Activated CD8-positive, alpha-beta T cell treated with anti-CD3 and anti-CD28 coated beads for 36 hours (primary cell): ENCODE data around the gene FRG1. TPM values are rescaled to one million over a fixed set of nuclear protein-coding genes. Genes with fewer than 3 reads are reported as not detected.
"Not testable (repeated sequence)": the region's sequence is repeated elsewhere in the genome, so short reads cannot be mapped to it uniquely, and the experiment has no call there.

Experiments
- ATAC-seq: fragments of 200-7000 bp; cut with Tn5 transposase; one replicate; pipeline ENCODE4 v1.10.0; 2021; ENCODE audit warnings: mild to moderate bottlenecking, moderate library complexity
- CTCF ChIA-PET: fragments of 350-600 bp; sonication (Branson Sonifier 250); formaldehyde crosslinking; loops from one replicate; lab custom pipeline; 2021; ENCODE audit warnings: antibody characterized with exemption; lab: Charles Lee
- POLR2A ChIA-PET: fragments of 350-600 bp; sonication (Branson Sonifier 250); formaldehyde crosslinking; loops from one replicate; lab custom pipeline; 2021; ENCODE audit warnings: antibody characterized with exemption; lab: Charles Lee
- DNase-seq: peaks from one replicate; pipeline ENCODE4 v3.0.0-alpha.2; 2020
- H3K27ac Mint-ChIP-seq: one replicate; pipeline ENCODE4 v1.8.0; 2021; ENCODE audit warnings: mild to moderate bottlenecking, mixed read lengths
- H3K27me3 Mint-ChIP-seq: one replicate; pipeline ENCODE4 v1.8.0; 2021; ENCODE audit warnings: mixed read lengths
- H3K36me3 Mint-ChIP-seq: one replicate; pipeline ENCODE4 v1.8.0; 2021; ENCODE audit warnings: low read depth, mixed read lengths
- H3K4me1 Mint-ChIP-seq: one replicate; pipeline ENCODE4 v1.8.0; 2021; ENCODE audit warnings: low read depth, mixed read lengths
- H3K4me3 Mint-ChIP-seq: one replicate; pipeline ENCODE4 v1.8.0; 2021; ENCODE audit warnings: mild to moderate bottlenecking, moderate library complexity, mixed read lengths
- H3K9me3 Mint-ChIP-seq: one replicate; pipeline ENCODE4 v1.8.0; 2021; ENCODE audit warnings: mixed read lengths
- CTCF ChIP-seq: fragments of 200-600 bp; IDR thresholded peaks from one replicate; pipeline ENCODE4 v1.8.0; 2022; ENCODE audit warnings: antibody characterized with exemption, mild to moderate bottlenecking
- intact Hi-C: fragments of 100-400 bp; cut with micrococcal nuclease; formaldehyde crosslinking; loops from one replicate; pipeline ENCODE4 v1.10.0; 2022
- total RNA-seq, 2 experiments: library from RNA; stranded (reverse); gene quantifications; one replicate each; pipeline ENCODE4 v1.2.3, GENCODE V29; 2021

Gene FRG1
- total RNA-seq, 2 experiments from 2014 or later: 58.3 to 69.0 TPM

- no peak for ATAC-seq
- H3K4me3 Mint-ChIP-seq: no peak overlapping the region
- CTCF ChIA-PET: interaction anchor here (1.0 to 1.2 kb wide), 2 partner anchors 13 to 138 kb away, joined by 3 read pairs; no protein-coding TSS in a partner anchor
Measured at GRCh38 chr4:189973646-189974045, 33.0 kb downstream of the FRG1 start.

GRCh38 chr4:189974056-189974455 is 33.4 kb downstream of the FRG1 start:
- Mint-ChIP-seq H3K27ac (no peak overlapping the region), H3K36me3 (no peaks in the 10 kb centered on the region), H3K4me1 (no peaks in the 10 kb centered on the region), H3K9me3 (peaks cover 1% of the 10 kb centered on the region), H3K4me3 (no peak overlapping the region), H3K27me3 (peaks cover 11% of the 10 kb centered on the region)
- CTCF ChIA-PET: interaction anchor here (1.0 to 1.2 kb wide), 2 partner anchors 13 to 138 kb away, joined by 3 read pairs; no protein-coding TSS in a partner anchor
- intact Hi-C loops: no loop called here
- peak; percentile 20 for TF ChIP-seq CTCF
- ATAC-seq: no peak
- no peak for DNase-seq
- POLR2A ChIA-PET: no interaction called here

More at GRCh38 chr4:189973646-189974045, 33.0 kb downstream of the FRG1 start:
- intact Hi-C loops: no loop called here
- Mint-ChIP-seq H3K36me3 (no peaks in the 10 kb centered on the region), H3K27me3 (peaks cover 11% of the 10 kb centered on the region), H3K4me1 (no peaks in the 10 kb centered on the region), H3K9me3 (peaks cover 1% of the 10 kb centered on the region), H3K27ac (no peak overlapping the region)
- no peak for TF ChIP-seq CTCF
- POLR2A ChIA-PET: no interaction called here
- no peak for DNase-seq

- Mint-ChIP-seq H3K36me3 (no peaks in the 10 kb centered on the region), H3K4me1 (no peaks in the 10 kb centered on the region), H3K9me3 (peaks cover 1% of the 10 kb centered on the region), H3K27me3 (no peaks in the 10 kb centered on the region), H3K4me3 (no peak overlapping the region), H3K27ac (no peak overlapping the region)
- intact Hi-C loops: no loop called here
- POLR2A ChIA-PET: no interaction called here
- ATAC-seq: no peak
- CTCF ChIA-PET: no interaction called here
- no peak for TF ChIP-seq CTCF
- DNase-seq: no peak
Measured at GRCh38 chr4:189979196-189980047, 38.8 kb downstream of the FRG1 start.

- CTCF ChIA-PET, H3K27ac Mint-ChIP-seq, H3K4me1 Mint-ChIP-seq: not testable (repeated sequence)
Measured at GRCh38 chr4:189980292-189980691, 39.6 kb downstream of the FRG1 start.

GRCh38 chr4:189981970-189982369 is 41.3 kb downstream of the FRG1 start:
- H3K4me1 Mint-ChIP-seq: no peaks in the 10 kb centered on the region
- CTCF ChIA-PET: no interaction called here
- intact Hi-C loops: no loop called here
- H3K27ac Mint-ChIP-seq: no peak overlapping the region
- no peak for ATAC-seq
- no peaks in the 10 kb centered on the region for H3K36me3 Mint-ChIP-seq
- H3K4me3 Mint-ChIP-seq: no peak overlapping the region
- POLR2A ChIA-PET: no interaction called here
- H3K9me3 Mint-ChIP-seq: peaks cover 1% of the 10 kb centered on the region
- DNase-seq: no peak
- no peaks in the 10 kb centered on the region for H3K27me3 Mint-ChIP-seq
- TF ChIP-seq CTCF: no peak

More at GRCh38 chr4:189980292-189980691, 39.6 kb downstream of the FRG1 start:
- H3K9me3 Mint-ChIP-seq, H3K27me3 Mint-ChIP-seq, H3K4me3 Mint-ChIP-seq, H3K36me3 Mint-ChIP-seq, intact Hi-C loops, POLR2A ChIA-PET: not testable (repeated sequence)
- ATAC-seq (peak; percentile 27), DNase-seq (peak; percentile 17)

- H3K4me3 Mint-ChIP-seq, H3K27ac Mint-ChIP-seq, intact Hi-C loops, H3K27me3 Mint-ChIP-seq, DNase-seq, H3K9me3 Mint-ChIP-seq, H3K4me1 Mint-ChIP-seq, POLR2A ChIA-PET, ATAC-seq, CTCF ChIA-PET, H3K36me3 Mint-ChIP-seq: not testable (repeated sequence)
Measured at GRCh38 chr4:189983916-189984526, 43.3 kb downstream of the FRG1 start.

- H3K27me3 Mint-ChIP-seq, ATAC-seq, POLR2A ChIA-PET, H3K4me3 Mint-ChIP-seq, H3K27ac Mint-ChIP-seq, H3K4me1 Mint-ChIP-seq, intact Hi-C loops, H3K36me3 Mint-ChIP-seq, H3K9me3 Mint-ChIP-seq, DNase-seq, CTCF ChIA-PET: not testable (repeated sequence)
Measured at GRCh38 chr4:189984661-189985060, 44.0 kb downstream of the FRG1 start.

GRCh38 chr4:189985651-189986243 is 45.1 kb downstream of the FRG1 start:
- H3K4me3 Mint-ChIP-seq, H3K27ac Mint-ChIP-seq, POLR2A ChIA-PET, ATAC-seq, H3K4me1 Mint-ChIP-seq, H3K9me3 Mint-ChIP-seq, H3K36me3 Mint-ChIP-seq, intact Hi-C loops, CTCF ChIA-PET, DNase-seq, H3K27me3 Mint-ChIP-seq: not testable (repeated sequence)
